ENCODE measurements around the gene VGLL3. TPM values are rescaled to one million over a fixed set of nuclear protein-coding genes. Genes with fewer than 3 reads are reported as not detected.

Gene VGLL3, protein sequence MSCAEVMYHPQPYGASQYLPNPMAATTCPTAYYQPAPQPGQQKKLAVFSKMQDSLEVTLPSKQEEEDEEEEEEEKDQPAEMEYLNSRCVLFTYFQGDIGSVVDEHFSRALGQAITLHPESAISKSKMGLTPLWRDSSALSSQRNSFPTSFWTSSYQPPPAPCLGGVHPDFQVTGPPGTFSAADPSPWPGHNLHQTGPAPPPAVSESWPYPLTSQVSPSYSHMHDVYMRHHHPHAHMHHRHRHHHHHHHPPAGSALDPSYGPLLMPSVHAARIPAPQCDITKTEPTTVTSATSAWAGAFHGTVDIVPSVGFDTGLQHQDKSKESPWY
- 1 to 10 TPM in 1 of 2 donors, under 1 TPM in 1; 0.44 to 1.8 TPM for total RNA-seq
- 9.9 TPM for polyA plus RNA-seq (2013, experiment 1 of 2)
- 6.4 TPM for polyA plus RNA-seq (2013, experiment 2 of 2)
- long read RNA-seq, experiment 1: 0 reads
- long read RNA-seq, experiment 2, partial matches to known transcripts: 0 of 1 reads
- long read RNA-seq, experiment 2, other reads (novel, unspliced or antisense): 1 of 1 reads
- long read RNA-seq, experiment 3, full-length matches to known transcripts: 1 of 2 reads
- long read RNA-seq, experiment 3, partial matches to known transcripts: 0 of 2 reads
- long read RNA-seq, experiment 3, other reads (novel, unspliced or antisense): 1 of 2 reads
- long read RNA-seq, experiment 4: 0 reads

- no peaks in the 10 kb centered on the region for H3K36me3 ChIP-seq (ENCODE audit: control insufficient read depth, insufficient read depth, low read length)
- H3K27ac Mint-ChIP-seq: peak within 1 kb of the TSS; percentile 62
- H3K4me3 ChIP-seq (ENCODE audit: low read length): peak within 1 kb of the TSS; percentile 79
- H3K4me1 Mint-ChIP-seq: peaks cover 6% of the 10 kb centered on the region
- peaks cover 17% of the 10 kb centered on the region for H3K27me3 ChIP-seq (ENCODE audit: control insufficient read depth, insufficient read depth, low read length, poor library complexity, severe bottlenecking)
- peak within 1 kb of the TSS; percentile 33 for H3K9ac ChIP-seq (ENCODE audit: extremely low read depth, low read length, poor library complexity, severe bottlenecking)
- WGBS, 2 experiments (ENCODE audit: insufficient coverage in 1 of 2, insufficient read length in 1 of 2): 0% methylated on average over 16 to 77 of the region's 77 CpGs
- H3K4me1 ChIP-seq (ENCODE audit: control insufficient read depth, insufficient read depth, low read length): no peaks in the 10 kb centered on the region
- H3K36me3 Mint-ChIP-seq (ENCODE audit: low read depth): no peaks in the 10 kb centered on the region
- H3K9me3 ChIP-seq (ENCODE audit: control insufficient read depth, low read length): no peaks in the 10 kb centered on the region
- TF ChIP-seq, protein P1, sequence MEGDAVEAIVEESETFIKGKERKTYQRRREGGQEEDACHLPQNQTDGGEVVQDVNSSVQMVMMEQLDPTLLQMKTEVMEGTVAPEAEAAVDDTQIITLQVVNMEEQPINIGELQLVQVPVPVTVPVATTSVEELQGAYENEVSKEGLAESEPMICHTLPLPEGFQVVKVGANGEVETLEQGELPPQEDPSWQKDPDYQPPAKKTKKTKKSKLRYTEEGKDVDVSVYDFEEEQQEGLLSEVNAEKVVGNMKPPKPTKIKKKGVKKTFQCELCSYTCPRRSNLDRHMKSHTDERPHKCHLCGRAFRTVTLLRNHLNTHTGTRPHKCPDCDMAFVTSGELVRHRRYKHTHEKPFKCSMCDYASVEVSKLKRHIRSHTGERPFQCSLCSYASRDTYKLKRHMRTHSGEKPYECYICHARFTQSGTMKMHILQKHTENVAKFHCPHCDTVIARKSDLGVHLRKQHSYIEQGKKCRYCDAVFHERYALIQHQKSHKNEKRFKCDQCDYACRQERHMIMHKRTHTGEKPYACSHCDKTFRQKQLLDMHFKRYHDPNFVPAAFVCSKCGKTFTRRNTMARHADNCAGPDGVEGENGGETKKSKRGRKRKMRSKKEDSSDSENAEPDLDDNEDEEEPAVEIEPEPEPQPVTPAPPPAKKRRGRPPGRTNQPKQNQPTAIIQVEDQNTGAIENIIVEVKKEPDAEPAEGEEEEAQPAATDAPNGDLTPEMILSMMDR (conservative IDR thresholded peaks at IDR 0.05): peak; percentile 53
- peaks cover 24% of the 10 kb centered on the region for H3K27me3 Mint-ChIP-seq (ENCODE audit: insufficient read depth)
- peak; percentile 96 for DNase-seq
- no peaks in the 10 kb centered on the region for H3K9me3 Mint-ChIP-seq
- peak within 1 kb of the TSS; percentile 73 for H3K27ac ChIP-seq (ENCODE audit: low read depth, low read length)
- peak within 1 kb of the TSS; percentile 59 for H3K4me3 Mint-ChIP-seq
Measured at GRCh38 chr3:86990734-86991481, at the start of gene VGLL3. VGLL3 (minus strand) TSS chr3:86991149; CDS start chr3:86990743, 406 bp downstream.

DNA sequence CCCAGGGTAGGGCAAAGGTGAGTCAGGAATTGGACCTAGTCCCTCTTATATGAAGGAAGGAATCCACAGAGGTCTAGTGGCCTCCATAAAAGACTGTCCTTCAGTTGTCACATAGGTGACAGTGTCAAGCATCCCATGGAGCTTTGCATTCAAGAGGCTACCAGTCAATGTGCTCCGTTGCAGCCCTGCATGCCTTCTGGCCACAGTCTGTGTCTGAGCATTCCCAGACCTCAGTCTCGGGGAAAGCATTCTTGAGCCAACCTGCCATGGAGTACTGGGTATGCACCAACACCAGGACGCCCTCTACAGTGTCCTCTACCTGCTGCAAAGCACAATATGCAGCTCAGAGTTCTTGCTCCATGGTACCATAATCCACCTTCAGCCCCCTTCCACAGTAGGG is 46.7 kb upstream of the VGLL3 start:
- Histone ChIP-seq H3K36me3 (ENCODE audit: control insufficient read depth, insufficient read depth, low read length) (no peaks in the 10 kb centered on the region), H3K27me3 (ENCODE audit: control insufficient read depth, insufficient read depth, low read length, poor library complexity, severe bottlenecking) (no peaks in the 10 kb centered on the region), H3K4me3 (ENCODE audit: low read length) (no peak overlapping the region), H3K27ac (ENCODE audit: low read depth, low read length) (no peak overlapping the region), H3K9ac (ENCODE audit: extremely low read depth, low read length, poor library complexity, severe bottlenecking) (no peak overlapping the region), H3K9me3 (ENCODE audit: control insufficient read depth, low read length) (no peaks in the 10 kb centered on the region), H3K4me1 (ENCODE audit: control insufficient read depth, insufficient read depth, low read length) (no peaks in the 10 kb centered on the region)
- Mint-ChIP-seq H3K4me3 (no peak overlapping the region), H3K36me3 (ENCODE audit: low read depth) (no peaks in the 10 kb centered on the region), H3K4me1 (peaks cover 1% of the 10 kb centered on the region), H3K27ac (no peak overlapping the region), H3K9me3 (no peaks in the 10 kb centered on the region), H3K27me3 (ENCODE audit: insufficient read depth) (no peaks in the 10 kb centered on the region)
- 84 to 93% methylated on average over 3 of the region's 3 CpGs for WGBS, 2 experiments (ENCODE audit: insufficient coverage in 1 of 2, insufficient read length in 1 of 2)
- DNase-seq: no peak
- TF ChIP-seq, protein P1 (conservative IDR thresholded peaks at IDR 0.05): no peak

DNA sequence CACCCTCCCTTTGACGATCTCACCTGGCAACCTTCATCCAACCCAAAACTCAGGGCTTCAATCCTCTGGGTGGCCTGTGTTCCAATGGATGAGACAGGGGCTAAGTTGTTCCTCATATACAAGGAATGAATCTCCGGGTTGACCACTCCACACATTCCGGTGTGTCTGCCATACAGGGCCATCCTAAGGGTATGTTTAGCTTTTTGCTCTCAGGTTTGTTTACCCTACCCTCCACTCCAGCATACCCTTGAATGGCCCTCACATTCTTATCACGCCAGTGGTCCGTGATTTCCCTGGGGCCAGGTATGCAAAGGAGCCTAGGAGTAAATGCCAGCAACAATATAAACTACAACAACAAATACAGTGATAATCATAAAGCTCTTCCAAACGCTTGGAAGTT is 45.7 kb upstream of the VGLL3 start:
- H3K27ac ChIP-seq (ENCODE audit: low read depth, low read length): no peak overlapping the region
- no peaks in the 10 kb centered on the region for H3K9me3 Mint-ChIP-seq
- 89 to 100% methylated on average over 2 to 6 of the region's 6 CpGs for WGBS, 2 experiments (ENCODE audit: insufficient coverage in 1 of 2, insufficient read length in 1 of 2)
- no peak for DNase-seq
- no peak overlapping the region for H3K27ac Mint-ChIP-seq
- TF ChIP-seq, protein P1 (conservative IDR thresholded peaks at IDR 0.05): no peak
- no peaks in the 10 kb centered on the region for H3K36me3 ChIP-seq (ENCODE audit: control insufficient read depth, insufficient read depth, low read length)
- no peak overlapping the region for H3K4me3 Mint-ChIP-seq
- no peak overlapping the region for H3K9ac ChIP-seq (ENCODE audit: extremely low read depth, low read length, poor library complexity, severe bottlenecking)
- H3K4me3 ChIP-seq (ENCODE audit: low read length): no peak overlapping the region
- no peaks in the 10 kb centered on the region for H3K36me3 Mint-ChIP-seq (ENCODE audit: low read depth)
- H3K27me3 ChIP-seq (ENCODE audit: control insufficient read depth, insufficient read depth, low read length, poor library complexity, severe bottlenecking): peaks cover 1% of the 10 kb centered on the region
- peaks cover 1% of the 10 kb centered on the region for H3K4me1 Mint-ChIP-seq
- H3K9me3 ChIP-seq (ENCODE audit: control insufficient read depth, low read length): no peaks in the 10 kb centered on the region
- H3K4me1 ChIP-seq (ENCODE audit: control insufficient read depth, insufficient read depth, low read length): no peaks in the 10 kb centered on the region
- no peaks in the 10 kb centered on the region for H3K27me3 Mint-ChIP-seq (ENCODE audit: insufficient read depth)

Data from endodermal cell (in vitro differentiated cells).